DOHH2 (cell line): ENCODE results near the gene IVL.

Source experiments
- H3F3A ChIP-seq: fragments of 200-600 bp; sonication (generic), shearing (Covaris generic); 2 replicates; pipeline ENCODE4 v1.6.0; 2016; ENCODE audit warnings: antibody characterized with exemption, mild to moderate bottlenecking; ENCODE audit not compliant: control insufficient read depth, insufficient read depth
- H3K27ac ChIP-seq: fragments of 200-600 bp; sonication (generic); 2 replicates; pipeline ENCODE4 v1.5.1; 2014; ENCODE audit warnings: low read depth, mild to moderate bottlenecking, low read length, moderate library complexity
- H3K27me3 ChIP-seq: fragments of 200-600 bp; sonication (generic); 2 replicates; pipeline ENCODE4 v1.6.1; 2014; ENCODE audit warnings: mild to moderate bottlenecking, low read length, mixed read lengths; ENCODE audit not compliant: control insufficient read depth
- H3K36me3 ChIP-seq: fragments of 200-600 bp; sonication (generic); 2 replicates; pipeline ENCODE4 v1.6.1; 2014; ENCODE audit warnings: mild to moderate bottlenecking, low read length, moderate library complexity, mixed read lengths; ENCODE audit not compliant: control insufficient read depth
- H3K4me1 ChIP-seq: fragments of 200-600 bp; sonication (generic); 2 replicates; pipeline ENCODE4 v1.6.1; 2014; ENCODE audit warnings: mild to moderate bottlenecking, low read length, mixed read lengths; ENCODE audit not compliant: control insufficient read depth
- H3K4me2 ChIP-seq: fragments of 200-600 bp; sonication (generic); 2 replicates; pipeline ENCODE4 v1.6.0; 2014; ENCODE audit warnings: mild to moderate bottlenecking, low read length, moderate library complexity
- H3K4me3 ChIP-seq: fragments of 200-600 bp; sonication (generic); 2 replicates; pipeline ENCODE4 v1.5.1; 2014; ENCODE audit warnings: mild to moderate bottlenecking, low read length, mixed read lengths
- H3K79me2 ChIP-seq: fragments of 200-600 bp; sonication (generic); 2 replicates; pipeline ENCODE4 v1.6.1; 2014; ENCODE audit warnings: mild to moderate bottlenecking, low read length, mixed read lengths; ENCODE audit not compliant: control insufficient read depth
- H3K9me2 ChIP-seq: fragments of 200-600 bp; sonication (generic); replicated peaks from 2 replicates; pipeline ENCODE4 v1.6.1; 2014; ENCODE audit warnings: mild to moderate bottlenecking, low read length, mixed read lengths; ENCODE audit not compliant: control insufficient read depth
- H3K9me3 ChIP-seq: fragments of 200-600 bp; sonication (generic); 2 replicates; pipeline ENCODE4 v1.6.1; 2014; ENCODE audit warnings: antibody characterized with exemption, low read length, mixed read lengths; ENCODE audit not compliant: control insufficient read depth, insufficient read depth
- H4K20me1 ChIP-seq: fragments of 200-600 bp; sonication (generic); 2 replicates; pipeline ENCODE4 v1.6.0; 2014; ENCODE audit warnings: low read depth, mild to moderate bottlenecking, antibody characterized with exemption, low read length, moderate library complexity; ENCODE audit not compliant: control insufficient read depth, insufficient read depth
- CTCF ChIP-seq: fragments of 200-600 bp; sonication (generic); IDR thresholded peaks from one replicate; pipeline ENCODE4 v1.5.1; 2014; ENCODE audit warnings: antibody characterized with exemption, mild to moderate bottlenecking, low read depth, low read length; ENCODE audit not compliant: poor library complexity, severe bottlenecking
- EZH2phosphoT487 ChIP-seq: fragments of 200-600 bp; sonication (generic); IDR thresholded peaks from 2 replicates; pipeline ENCODE4 v1.6.1; 2017; ENCODE audit warnings: borderline replicate concordance, mild to moderate bottlenecking, antibody characterized with exemption, low read length, moderate library complexity, mixed read lengths

The IVL gene

GRCh38 chr1:152907686-152908601 is at the start of gene IVL:
Gene IVL, plus strand, starts transcription at chr1:152908546. Its CDS starts 1,252 bp downstream, at chr1:152909798.
- Histone ChIP-seq H3K79me2 (no peaks in the 10 kb centered on the region), H3K4me3 (no peak within 1 kb of the TSS), H3K9me3 (no peaks in the 10 kb centered on the region), H3K27ac (no peak within 1 kb of the TSS), H3K4me1 (no peaks in the 10 kb centered on the region), H4K20me1 (no peaks in the 10 kb centered on the region), H3K4me2 (no peak within 1 kb of the TSS), H3F3A (no peaks in the 10 kb centered on the region), H3K27me3 (no peaks in the 10 kb centered on the region), H3K9me2 (no peaks in the 10 kb centered on the region), H3K36me3 (no peaks in the 10 kb centered on the region)
- TF ChIP-seq CTCF (no peak), EZH2phosphoT487 (no peak)

GRCh38 chr1:152859696-152860095 is 48.6 kb upstream of the IVL start, which contains the start of gene LCE7A:
Gene LCE7A, plus strand, starts transcription at chr1:152859996. Its CDS starts 702 bp downstream, at chr1:152860698.
- Histone ChIP-seq H3K9me3 (no peaks in the 10 kb centered on the region), H3K4me1 (no peaks in the 10 kb centered on the region), H3F3A (no peaks in the 10 kb centered on the region), H3K4me3 (no peak within 1 kb of the TSS), H3K9me2 (no peaks in the 10 kb centered on the region), H3K27ac (no peak within 1 kb of the TSS), H3K36me3 (no peaks in the 10 kb centered on the region), H3K27me3 (peaks cover 4% of the 10 kb centered on the region; the same call in 1 of the 2 replicates), H3K79me2 (no peaks in the 10 kb centered on the region), H3K4me2 (no peak within 1 kb of the TSS), H4K20me1 (no peaks in the 10 kb centered on the region)
- no peak for TF ChIP-seq EZH2phosphoT487
- TF ChIP-seq CTCF: no peak

GRCh38 chr1:152860129-152860528 is 48.2 kb upstream of the IVL start:
- Histone ChIP-seq H3K4me1 (no peaks in the 10 kb centered on the region), H3K9me2 (no peaks in the 10 kb centered on the region), H4K20me1 (no peaks in the 10 kb centered on the region), H3K4me3 (no peak overlapping the region), H3K27me3 (peaks cover 4% of the 10 kb centered on the region; the same call in 1 of the 2 replicates), H3K27ac (no peak overlapping the region), H3K9me3 (no peaks in the 10 kb centered on the region), H3F3A (no peaks in the 10 kb centered on the region), H3K79me2 (no peaks in the 10 kb centered on the region), H3K4me2 (no peak overlapping the region), H3K36me3 (no peaks in the 10 kb centered on the region)
- TF ChIP-seq EZH2phosphoT487 (no peak), CTCF (no peak)
